Hypothalamus (tissue), 51 donors: ENCODE measurements around the gene ACBD6.
"Not testable (repeated sequence)": the region's sequence is repeated elsewhere in the genome, so short reads cannot be mapped to it uniquely, and the experiment has no call there.

Experiments
- DNase-seq, 51 donors: peaks; one replicate each; lab custom pipeline; 2025; lab: John Stamatoyannopoulos, UW

Gene ACBD6

DNA sequence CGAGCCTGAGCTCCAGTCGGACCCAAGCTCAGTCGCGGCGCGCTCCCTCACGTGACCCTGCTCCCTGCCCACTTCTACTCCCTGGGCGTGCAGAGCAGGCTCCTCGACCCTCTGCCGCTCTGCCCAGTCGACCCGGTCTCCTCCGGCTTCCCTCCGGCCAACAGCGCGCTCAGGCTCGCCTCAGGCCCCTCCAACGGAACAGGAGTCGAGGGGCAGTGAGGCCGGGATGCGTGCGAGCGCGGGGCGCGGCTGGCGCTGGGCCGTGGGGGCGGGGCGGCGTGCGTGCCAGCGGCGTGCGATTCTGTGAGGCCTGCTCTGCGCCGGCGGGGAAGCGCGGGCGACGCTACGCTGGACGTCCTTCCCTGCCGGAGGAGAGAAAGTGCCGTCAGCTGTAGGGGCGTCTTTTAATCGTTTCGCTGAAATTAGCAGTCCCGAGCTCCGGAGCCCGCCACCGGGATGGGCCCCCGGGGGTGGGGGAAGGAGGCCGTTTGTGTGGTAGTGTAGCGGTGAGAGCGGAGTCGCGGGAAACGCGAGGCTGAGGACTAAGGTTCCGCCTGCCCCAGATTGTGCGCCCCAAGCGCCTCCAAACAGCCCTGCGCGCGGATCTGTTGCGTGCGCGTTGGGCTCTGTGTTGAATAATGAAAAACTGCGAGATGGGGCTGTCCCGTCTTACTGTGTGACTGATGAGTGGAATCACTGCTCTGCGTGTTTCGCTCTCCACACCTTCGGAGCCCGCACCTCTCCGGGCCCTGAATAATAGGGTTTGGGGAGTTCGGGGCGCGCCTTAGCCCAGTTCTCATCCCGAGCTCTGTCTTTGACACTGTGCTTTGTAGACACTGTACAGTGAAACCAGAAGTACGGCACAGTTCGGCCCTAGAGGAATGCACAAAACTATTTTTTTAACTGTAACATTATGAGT, at the start of gene ACBD6:
ACBD6 (minus strand) TSS at position 217 of the 919 bp plus-strand sequence. CDS start 311 bp downstream, outside the sequence.
- DNase-seq: peak; percentile 34 to 97 (median 82)

DNA sequence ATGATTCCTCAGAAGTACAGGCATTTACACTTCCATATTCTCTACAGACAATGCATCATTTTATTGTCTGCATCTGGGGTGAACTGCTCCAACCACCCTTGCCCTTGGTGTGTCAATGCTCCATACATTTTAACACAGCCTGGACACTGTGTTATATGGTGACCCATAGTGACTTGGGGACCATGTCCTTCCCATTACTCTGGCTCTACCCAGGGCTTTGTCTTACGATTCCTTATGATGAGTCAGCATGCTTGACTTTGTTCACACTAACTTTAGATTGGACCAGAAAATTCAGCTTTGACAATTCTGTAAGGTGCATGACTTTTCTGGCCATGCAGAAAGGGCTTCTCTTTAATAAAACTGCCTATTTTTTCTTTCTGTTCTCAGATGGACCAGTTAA, 49.6 kb upstream of the ACBD6 start:
- DNase-seq: no peak

DNA sequence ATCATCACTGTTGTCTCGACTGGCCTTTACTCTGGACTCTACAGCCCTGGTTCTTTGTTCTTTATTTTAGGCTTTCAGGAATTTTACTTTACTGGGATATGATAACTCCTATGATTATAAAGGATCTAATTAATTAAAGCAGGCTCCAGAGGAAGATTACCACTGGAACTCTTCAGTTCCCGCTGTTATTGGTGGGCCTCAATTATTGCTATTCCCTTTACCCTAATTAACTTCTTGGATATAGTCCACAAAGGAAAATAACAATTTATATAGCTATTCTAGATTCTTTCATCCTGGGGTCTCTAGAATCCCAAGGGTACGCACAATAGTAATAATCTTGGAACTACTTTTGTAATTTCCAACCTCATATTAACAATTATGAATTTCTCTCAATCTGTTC, 47.9 kb upstream of the ACBD6 start:
- DNase-seq: no peak

DNA sequence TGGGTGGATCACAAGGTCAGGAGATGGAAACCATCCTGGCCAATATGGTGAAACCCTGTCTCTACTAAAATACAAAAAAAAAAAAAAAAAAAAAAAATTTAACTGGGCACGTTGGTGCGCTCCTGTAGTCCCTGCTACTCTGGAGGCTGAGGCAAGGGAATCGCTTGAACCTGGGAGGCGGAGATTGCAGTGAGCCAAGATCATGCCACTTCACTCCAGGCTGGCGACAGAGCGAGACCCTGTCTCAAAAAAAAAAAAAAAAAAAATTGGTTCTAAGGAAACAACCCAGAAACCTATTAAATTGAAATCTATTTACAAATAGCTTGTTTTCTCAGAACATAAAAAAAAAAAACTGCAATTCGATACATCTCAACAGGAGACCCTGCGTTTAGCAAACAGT, 47.4 kb upstream of the ACBD6 start:
- not testable (repeated sequence) for DNase-seq

GRCh38 chr1:180548686-180549317, 46.4 kb upstream of the ACBD6 start:
- peak in 1 of 51 donors; percentile 9 for DNase-seq

DNA sequence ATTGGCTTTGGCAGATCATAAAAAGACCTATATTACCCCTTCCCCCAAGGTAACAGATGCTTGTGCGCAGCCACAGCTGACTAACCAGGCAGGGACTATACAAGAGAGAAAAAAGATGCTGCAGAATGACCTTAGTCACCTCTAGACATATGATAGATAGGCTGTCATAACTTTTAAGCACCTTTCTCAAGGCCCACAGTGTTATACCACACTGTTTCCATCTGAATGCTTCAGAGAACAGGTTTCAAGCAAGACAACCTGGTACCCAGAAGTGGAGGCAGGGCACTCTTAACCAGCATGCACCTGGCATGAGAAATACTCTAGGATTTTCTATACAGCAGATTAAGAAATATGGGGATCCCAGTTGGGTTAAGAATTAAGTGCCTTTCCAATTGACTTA, 43.6 kb upstream of the ACBD6 start:
- no peak for DNase-seq

DNA sequence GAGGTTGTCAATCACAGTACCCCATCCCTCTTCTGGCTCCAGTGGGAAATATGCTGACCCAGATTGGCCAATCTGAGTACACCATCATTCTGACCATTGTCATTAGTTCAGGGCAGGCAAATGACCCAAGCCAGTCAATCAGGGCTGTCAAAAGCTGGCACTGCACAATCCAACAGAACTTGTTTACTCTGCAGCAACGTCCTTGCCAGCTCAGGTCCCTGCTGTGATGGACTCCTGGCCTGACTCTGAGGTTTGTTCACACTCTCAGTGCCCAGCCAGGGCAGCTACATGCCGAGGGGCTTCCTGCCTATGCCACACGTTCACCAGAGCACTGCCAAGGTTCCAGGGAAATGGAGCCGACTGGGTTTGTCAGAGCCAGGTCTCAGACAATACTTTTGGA, 41.7 kb upstream of the ACBD6 start:
- no peak for DNase-seq

DNA sequence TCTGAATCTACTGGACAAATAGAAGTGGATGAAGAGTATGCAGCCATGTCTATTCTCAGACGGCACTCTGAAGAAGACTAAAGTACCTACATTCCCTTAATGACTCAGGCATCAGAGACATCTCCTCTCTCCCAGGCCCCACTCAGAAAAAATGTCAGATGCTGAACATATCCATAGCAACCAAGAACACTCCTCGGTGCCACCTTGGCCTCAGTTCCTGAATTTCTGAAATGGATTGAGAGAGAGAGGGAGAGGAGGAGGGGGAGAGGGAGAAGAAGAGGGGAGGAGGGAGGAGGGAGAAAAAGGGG, 40.4 kb upstream of the ACBD6 start:
- peak in 5 of 51 donors; percentile 5 to 30 (median 12) for DNase-seq

DNA sequence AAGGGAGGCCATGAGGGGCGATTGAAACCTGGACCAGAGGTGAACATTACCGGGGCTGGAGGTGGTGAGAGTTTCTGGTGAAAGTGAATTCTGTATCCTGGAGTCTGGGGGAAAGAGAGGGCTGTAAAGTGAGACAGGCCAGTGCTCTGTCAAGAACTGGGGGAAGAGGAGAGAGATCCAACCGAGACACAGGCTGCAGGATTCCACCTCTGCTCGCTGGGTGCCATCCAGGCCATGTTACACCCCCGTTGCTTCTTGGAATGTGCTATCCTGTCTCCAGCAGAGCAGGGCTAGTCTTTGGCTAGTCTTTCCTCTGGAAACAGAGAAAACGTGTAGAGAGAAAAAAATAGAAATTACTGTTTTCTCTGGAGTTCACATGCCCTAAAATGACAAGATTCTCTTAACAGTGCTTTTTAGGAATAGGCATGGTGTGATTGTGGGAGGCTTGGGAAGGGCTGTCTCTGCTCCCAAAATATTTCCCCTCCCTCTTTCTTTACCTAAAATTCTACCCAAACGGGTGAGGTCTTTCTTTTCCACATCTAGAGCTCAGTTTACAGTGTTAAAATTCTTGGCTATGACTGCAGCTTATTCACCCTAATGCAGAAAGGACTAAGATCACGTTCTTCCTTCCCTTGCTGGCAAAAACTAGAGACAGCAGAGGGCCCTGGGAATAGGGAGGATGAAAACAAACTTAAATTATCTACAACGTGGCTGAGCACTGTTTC, 39.9 kb upstream of the ACBD6 start:
- DNase-seq: no peak

DNA sequence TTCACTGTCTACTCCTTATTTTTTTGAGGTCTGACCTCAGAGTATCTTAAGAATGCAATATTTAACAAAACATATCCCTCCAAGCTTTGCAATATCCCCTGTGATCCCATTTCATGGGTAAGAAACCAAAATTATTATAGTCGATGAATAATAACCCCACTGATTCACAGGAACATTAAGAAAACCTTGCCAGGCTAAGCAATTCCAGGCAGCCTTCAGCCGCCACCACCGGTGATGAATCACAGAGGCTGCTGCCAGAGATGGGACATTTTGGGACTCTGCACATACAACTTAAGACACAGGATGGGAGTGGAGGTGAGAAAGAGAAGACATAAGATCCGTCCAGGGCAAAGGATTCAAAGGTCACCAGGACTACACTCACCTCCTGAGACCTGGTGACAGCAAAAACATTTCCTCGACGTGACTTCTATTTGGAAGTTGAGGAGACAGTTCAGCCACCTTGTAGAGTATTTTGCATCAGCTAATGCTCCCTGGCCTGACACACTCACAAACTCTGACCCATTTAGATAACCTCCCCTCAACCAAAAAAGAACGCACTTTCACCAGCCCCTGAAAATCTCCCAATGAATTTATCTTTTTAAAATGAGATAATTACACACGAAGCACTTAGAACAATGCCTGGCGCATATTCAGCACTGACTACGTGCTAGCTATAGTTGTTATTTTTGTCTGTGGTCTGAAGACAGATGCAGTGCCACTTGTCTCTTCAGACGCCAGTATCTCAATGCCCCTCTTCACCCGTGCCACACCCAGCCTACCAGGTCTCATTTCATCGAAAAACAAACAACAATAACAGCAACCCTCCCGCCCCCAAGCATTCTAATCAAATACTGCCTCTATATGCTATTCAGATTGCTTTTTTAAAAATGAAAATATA, 38.6 kb upstream of the ACBD6 start:
- DNase-seq: peak in 5 of 51 donors; percentile 4 to 26 (median 11)

DNA sequence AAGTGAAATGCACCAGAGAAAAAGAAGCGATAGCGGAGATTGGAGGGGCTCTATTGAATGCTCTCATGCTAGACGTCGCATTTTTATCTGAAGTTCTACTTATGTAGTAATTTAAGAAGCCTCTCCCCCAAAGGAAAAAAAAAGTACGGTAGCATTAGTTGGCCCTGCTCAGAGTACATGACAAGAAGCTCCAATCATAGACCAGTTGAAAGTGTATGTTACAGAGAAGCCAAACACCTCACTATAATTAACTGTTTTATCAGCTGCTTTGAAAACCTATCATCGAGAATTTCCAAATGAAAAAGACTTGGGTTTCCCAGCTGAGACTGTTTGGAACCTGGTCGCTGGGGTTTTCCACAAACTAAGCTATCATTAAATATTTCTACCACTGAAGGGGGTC, 36.8 kb upstream of the ACBD6 start:
- no peak for DNase-seq

- DNase-seq: no peak
Observed at GRCh38 chr1:180536821-180537372, 34.5 kb upstream of the ACBD6 start.

GRCh38 chr1:180535418-180535999, 33.1 kb upstream of the ACBD6 start:
- DNase-seq: no peak

GRCh38 chr1:180534214-180534613, 31.8 kb upstream of the ACBD6 start:
- no peak for DNase-seq

GRCh38 chr1:180533266-180533987, 31.1 kb upstream of the ACBD6 start:
- peak in 45 of 51 donors; percentile 3 to 77 (median 38) for DNase-seq

- no peak for DNase-seq
Observed at GRCh38 chr1:180532854-180533253, 30.5 kb upstream of the ACBD6 start.

DNA sequence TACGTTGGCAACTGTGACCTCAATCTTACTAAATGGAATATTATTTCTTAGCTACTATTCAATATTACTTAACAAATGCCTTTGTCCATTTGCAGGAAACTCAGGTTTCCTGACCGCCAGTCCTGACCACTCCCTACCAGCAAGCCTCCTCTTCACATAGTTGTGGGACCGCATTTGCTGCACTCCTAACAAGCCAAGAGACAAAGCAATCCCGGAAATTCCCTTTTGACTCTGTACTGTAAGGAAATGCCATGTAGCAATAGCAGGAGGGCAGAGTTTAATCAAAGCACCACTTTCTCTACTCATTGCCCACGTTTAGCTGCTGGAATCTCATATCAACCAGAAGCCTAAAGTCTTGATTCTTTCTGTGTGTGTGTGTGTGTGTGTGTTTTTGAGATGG, 28.1 kb upstream of the ACBD6 start:
- no peak for DNase-seq

- DNase-seq: no peak
Observed at GRCh38 chr1:180528868-180529470, 26.6 kb upstream of the ACBD6 start.
